ENCODE results near the gene GTPBP6.
A peak's percentile ranks its signal among the peaks of the same experiment; 100 is the strongest.

Gene GTPBP6

GRCh38 chrX:323721-324628 is 5.4 kb upstream of the GTPBP6 start:
- no peak for TF ChIP-seq MAX (IDR thresholded peaks at IDR 0.05)
- TF ChIP-seq NFIC (IDR thresholded peaks at IDR 0.05), result no peak
- no peak for TF ChIP-seq CREB1 (IDR thresholded peaks at IDR 0.05; ENCODE audit: low read depth)
- no peak for TF ChIP-seq TAF1 (IDR thresholded peaks at IDR 0.05; ENCODE audit: low read depth)
- TF ChIP-seq RAD21 (IDR thresholded peaks at IDR 0.05; ENCODE audit: low read depth), result no peak
- TF ChIP-seq TCF12 (IDR thresholded peaks at IDR 0.05; ENCODE audit: low read depth), result no peak

GRCh38 chrX:320126-320783 is 1.7 kb upstream of the GTPBP6 start:
- no peak for TF ChIP-seq USF1 (IDR thresholded peaks at IDR 0.05)
- TF ChIP-seq EP300 (IDR thresholded peaks at IDR 0.05; ENCODE audit: borderline replicate concordance), result no peak
- no peak for TF ChIP-seq TAF1 (IDR thresholded peaks at IDR 0.05; ENCODE audit: low read depth)
- no peak for TF ChIP-seq CEBPB (IDR thresholded peaks at IDR 0.05)
- no peak for TF ChIP-seq YY1 (IDR thresholded peaks at IDR 0.05; ENCODE audit: low read depth)
- TF ChIP-seq REST (IDR thresholded peaks at IDR 0.05; ENCODE audit: low read depth), result no peak
- TF ChIP-seq NFIC (IDR thresholded peaks at IDR 0.05), result no peak

GRCh38 chrX:319579-320125 is 1.1 kb upstream of the GTPBP6 start:
- TF ChIP-seq FOXM1 (IDR thresholded peaks at IDR 0.05; ENCODE audit: borderline replicate concordance, low read depth) (no peak), RAD21 (IDR thresholded peaks at IDR 0.05; ENCODE audit: low read depth) (no peak), TCF12 (IDR thresholded peaks at IDR 0.05; ENCODE audit: low read depth) (no peak), EGR1 (IDR thresholded peaks at IDR 0.05) (no peak), REST (IDR thresholded peaks at IDR 0.05; ENCODE audit: low read depth) (no peak), EP300 (IDR thresholded peaks at IDR 0.05; ENCODE audit: borderline replicate concordance) (no peak), CEBPB (IDR thresholded peaks at IDR 0.05) (no peak), CREB1 (IDR thresholded peaks at IDR 0.05; ENCODE audit: low read depth) (no peak), ZBTB7A (IDR thresholded peaks at IDR 0.05; ENCODE audit: low read depth) (no peak), USF1 (IDR thresholded peaks at IDR 0.05) (no peak), TAF1 (IDR thresholded peaks at IDR 0.05; ENCODE audit: low read depth) (no peak), TEAD4 (IDR thresholded peaks at IDR 0.05) (no peak), MAX (IDR thresholded peaks at IDR 0.05) (no peak), YY1 (IDR thresholded peaks at IDR 0.05; ENCODE audit: low read depth) (no peak), NFIC (IDR thresholded peaks at IDR 0.05) (no peak)

GRCh38 chrX:318068-318738 is 393 bp downstream of the GTPBP6 start:
- TF ChIP-seq FOXM1 (IDR thresholded peaks at IDR 0.05; ENCODE audit: borderline replicate concordance, low read depth), result no peak
- 0 out of 2 replicates have a peak, but pooled peaks have one; percentile 16 for TF ChIP-seq TAF1 (IDR thresholded peaks at IDR 0.05; ENCODE audit: low read depth)

- TF ChIP-seq EP300 (IDR thresholded peaks at IDR 0.05; ENCODE audit: borderline replicate concordance) (no peak), MAX (IDR thresholded peaks at IDR 0.05) (no peak), NFIC (IDR thresholded peaks at IDR 0.05) (no peak), RAD21 (IDR thresholded peaks at IDR 0.05; ENCODE audit: low read depth) (no peak), ZBTB7A (IDR thresholded peaks at IDR 0.05; ENCODE audit: low read depth) (no peak), EGR1 (IDR thresholded peaks at IDR 0.05) (no peak), TAF1 (IDR thresholded peaks at IDR 0.05; ENCODE audit: low read depth) (no peak), CEBPB (IDR thresholded peaks at IDR 0.05) (no peak), YY1 (IDR thresholded peaks at IDR 0.05; ENCODE audit: low read depth) (no peak)
Measured at GRCh38 chrX:317424-318067, 1.1 kb downstream of the GTPBP6 start.
